ENCODE data around the gene ALDH1L2.
A peak's percentile ranks its signal among the peaks of the same experiment; 100 is the strongest.
"Not testable (repeated sequence)": the region's sequence is repeated elsewhere in the genome, so short reads cannot be mapped to it uniquely, and the experiment has no call there.

Gene ALDH1L2

DNA sequence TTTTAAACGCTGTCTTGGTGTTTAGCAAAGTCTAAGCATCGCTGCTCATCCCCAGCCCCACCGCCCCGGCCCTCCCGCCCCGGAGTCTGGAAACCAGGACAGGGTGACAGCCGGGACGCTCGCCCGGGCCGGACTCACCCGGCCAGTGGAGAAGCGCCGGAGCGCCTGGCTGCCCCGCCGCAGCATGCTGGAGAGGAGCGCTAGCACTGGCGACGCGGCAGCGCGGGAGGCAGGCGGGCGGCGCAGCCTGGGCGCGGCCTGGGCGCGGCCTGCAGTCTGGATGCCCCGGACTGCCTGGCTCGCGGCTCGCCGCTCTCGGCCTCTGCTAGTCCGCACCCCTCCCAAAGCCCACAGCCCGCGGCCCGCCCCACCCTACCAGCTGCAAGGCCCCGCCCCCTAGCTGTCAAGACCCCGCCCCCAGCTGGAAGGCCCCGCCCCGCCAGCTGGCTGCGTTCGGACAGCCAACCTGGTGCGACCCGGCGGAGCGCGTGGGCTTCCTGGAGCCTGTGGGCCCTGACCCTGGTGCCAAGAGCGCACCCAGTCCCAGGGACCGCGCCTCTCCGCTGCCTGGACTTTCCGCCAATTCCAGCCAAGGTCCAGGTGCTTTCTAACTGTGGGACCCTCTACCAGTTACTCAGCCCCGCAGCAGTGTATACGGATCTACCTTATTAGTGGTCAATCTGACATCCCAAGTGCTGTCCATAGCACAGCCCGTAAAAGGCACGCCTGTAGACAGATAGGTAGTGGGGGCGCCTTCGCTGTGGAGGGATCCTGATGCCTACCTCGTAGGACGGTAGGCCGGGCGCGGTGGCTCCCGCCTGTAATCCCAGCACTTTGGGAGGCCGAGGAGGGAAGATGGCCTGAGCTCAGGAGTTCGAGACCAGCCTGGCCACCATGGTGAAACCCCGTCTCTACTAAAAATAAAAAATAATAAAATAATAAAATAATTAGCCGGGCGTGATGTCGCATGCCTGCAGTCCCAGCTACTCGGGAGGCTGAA lies at the start of gene ALDH1L2:
TSS of gene ALDH1L2 (minus strand) at position 208 of the 1,000 bp plus-strand sequence. CDS start at position 186, 22 bp downstream.
- DNase-seq = no peak

DNA sequence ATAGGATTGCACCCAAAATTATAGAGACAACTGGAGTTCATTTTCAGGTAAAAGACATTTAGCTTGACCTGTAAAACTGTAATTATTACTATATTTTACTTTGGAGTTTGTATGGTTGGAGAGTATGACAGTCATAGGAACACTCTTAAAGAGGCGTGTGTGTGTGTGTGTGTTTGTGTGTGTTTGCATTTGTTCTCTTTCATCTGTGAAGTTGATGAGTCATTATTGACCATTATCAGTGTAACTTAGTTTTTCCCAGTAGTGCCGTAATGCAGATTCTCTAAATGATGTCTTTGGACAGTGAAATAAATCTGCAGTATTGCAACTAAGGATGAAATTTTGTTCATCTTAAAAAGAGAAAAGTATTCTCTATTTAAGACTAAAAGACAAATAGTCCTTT lies 36.3 kb upstream of the ALDH1L2 start:
- DNase-seq = no peak

DNA sequence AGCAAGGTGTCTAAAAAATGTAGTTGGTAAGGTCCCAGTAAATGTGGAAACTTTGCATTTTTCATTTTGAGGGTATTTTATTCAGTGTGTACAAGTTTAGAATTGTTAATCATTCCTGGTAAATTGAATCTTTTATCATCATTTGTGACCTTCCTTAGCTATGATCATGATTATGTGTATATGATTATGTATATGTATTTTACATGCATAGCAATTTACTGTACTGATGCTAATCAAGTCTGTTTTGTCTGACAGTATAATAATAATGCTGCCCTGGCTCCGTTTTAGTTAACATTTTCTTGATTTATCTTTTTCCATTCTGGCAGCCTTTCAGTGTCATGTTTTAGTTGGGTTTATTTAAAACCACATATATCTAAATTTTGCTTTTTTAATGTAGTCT lies 32.7 kb upstream of the ALDH1L2 start:
- no peak for DNase-seq

DNA sequence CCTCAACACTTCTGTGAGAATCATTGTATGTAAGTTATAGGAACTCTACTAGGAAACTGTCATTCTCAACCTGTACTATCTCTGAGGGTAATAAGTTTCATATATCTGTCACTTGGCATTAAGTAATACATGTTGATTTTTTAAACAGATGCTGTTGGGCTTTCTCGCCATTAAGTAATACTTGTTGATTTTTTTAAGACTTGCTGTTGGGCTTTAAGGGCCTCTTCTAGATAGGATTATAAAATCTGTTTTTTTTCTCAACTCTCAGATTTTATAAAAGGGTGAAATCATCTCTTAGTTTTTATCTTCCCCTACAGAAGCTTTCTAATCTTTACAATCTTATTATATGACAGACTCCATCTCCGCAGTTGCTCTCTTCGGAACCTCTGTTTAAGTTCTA lies 28.8 kb upstream of the ALDH1L2 start:
- DNase-seq = no peak

DNA sequence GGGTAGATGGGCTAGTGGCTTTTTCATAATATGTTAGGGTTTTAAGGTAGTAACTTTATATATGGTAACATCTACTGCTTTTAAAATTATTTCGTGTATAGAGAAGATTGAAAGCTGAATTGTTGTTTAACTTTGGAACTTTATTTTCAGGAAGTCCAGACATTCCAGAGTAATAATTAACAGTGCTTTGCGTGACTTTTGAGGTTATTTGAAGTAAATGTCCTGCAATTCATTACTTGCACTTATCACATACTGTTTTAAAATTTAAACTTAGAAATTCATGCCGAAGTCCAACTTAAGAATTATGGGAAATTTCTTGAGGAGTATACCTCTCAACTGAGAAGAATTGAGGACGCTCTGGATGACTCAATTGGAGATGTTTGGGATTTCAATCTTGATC lies 26.6 kb upstream of the ALDH1L2 start:
- no peak for DNase-seq

- no peak for DNase-seq
These were observed 25.4 kb upstream of the ALDH1L2 start for GRCh38 chr12:105109465-105110212.

- DNase-seq = peak; percentile 92
These were observed 23.5 kb upstream of the ALDH1L2 start, which contains the start of gene WASHC4 for GRCh38 chr12:105107494-105108371. Gene WASHC4 (plus strand): TSS chr12:105107731. CDS start chr12:105107801, 70 bp downstream.

DNA sequence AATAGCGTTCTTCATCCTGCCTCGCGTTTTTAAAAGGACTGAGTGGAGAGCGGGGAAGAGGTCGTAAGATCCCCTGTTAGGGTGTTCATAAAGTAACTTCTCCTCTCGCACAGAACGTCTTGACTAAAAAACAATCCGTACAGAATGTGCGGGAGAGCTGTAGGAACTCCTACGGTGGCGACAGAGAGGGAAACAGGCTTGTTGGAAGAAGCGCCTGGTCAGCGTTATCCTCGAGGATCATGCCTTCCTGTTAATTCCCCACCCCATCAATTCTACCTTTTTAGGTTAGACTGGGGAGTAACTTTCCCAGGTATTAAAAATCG lies 22.9 kb upstream of the ALDH1L2 start:
- DNase-seq = no peak

DNA sequence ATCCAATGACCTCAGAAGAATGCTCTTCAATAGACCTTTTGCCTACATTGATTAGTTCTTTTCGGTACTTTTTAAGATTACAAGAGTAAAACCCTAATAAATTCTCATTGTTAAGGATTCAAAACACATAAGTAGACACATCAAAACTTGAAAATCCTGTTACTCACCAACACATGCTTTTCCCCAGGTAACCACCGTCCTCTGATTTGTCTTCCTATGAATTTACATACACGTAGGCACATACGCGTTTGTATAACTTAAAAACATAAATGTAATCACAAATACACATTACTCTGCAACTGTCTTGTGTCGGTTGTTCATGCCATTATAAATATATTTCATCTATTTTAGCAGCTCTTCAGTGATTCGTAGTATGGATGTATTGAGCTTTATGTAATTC lies 22.4 kb upstream of the ALDH1L2 start:
- DNase-seq = no peak

- no peak for DNase-seq
These were observed 20.5 kb upstream of the ALDH1L2 start for GRCh38 chr12:105104762-105105161.

GRCh38 chr12:105102673-105103072 lies 18.4 kb upstream of the ALDH1L2 start:
- DNase-seq = no peak

- no peak for DNase-seq
These were observed 16.7 kb upstream of the ALDH1L2 start for GRCh38 chr12:105100998-105101397.

- no peak for DNase-seq
These were observed 16.1 kb upstream of the ALDH1L2 start for GRCh38 chr12:105100207-105100985.

DNA sequence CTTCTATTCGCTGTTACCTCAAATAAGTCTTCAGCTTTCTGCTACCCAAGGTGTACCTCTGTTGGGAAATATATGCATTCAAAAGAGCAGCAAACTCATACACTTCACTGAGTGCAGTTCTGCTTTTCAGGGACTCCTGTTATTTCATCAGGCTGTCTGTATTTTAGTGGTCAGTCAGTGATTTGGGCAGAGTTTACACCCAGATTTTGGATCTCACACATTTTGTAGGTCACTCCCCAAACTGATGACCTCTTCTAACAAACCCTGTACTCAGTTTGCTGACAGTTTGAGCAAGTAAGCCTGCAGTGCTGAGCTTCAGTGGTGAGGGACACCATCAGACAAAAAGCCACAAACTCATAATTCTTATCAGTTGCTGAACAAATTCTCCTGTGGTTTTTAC lies 15.1 kb upstream of the ALDH1L2 start:
- no peak for DNase-seq

GRCh38 chr12:105095338-105095737 lies 11.1 kb upstream of the ALDH1L2 start:
- not testable (repeated sequence) for DNase-seq

GRCh38 chr12:105092336-105092735 lies 8.1 kb upstream of the ALDH1L2 start:
- no peak for DNase-seq

GRCh38 chr12:105091476-105092206 lies 7.4 kb upstream of the ALDH1L2 start:
- DNase-seq = no peak

DNA sequence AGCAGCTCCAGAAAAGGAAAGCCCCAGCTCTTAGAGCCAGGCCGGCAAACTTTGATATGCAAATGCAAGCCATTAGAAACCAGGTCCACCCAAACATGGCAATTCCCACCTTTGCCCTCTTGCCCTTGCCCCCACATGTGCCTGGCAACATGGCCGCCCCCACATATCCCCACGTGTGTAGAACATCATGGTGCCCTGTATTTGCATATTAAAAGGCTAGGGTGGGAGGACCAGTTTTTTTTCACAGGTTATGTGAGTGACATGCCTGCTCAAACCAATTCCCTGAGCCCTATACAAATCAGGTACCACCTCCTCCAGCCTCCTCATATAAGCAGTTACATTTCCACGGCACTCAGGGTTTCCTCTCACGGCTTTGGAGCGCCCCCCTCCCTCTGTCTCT lies 6.1 kb upstream of the ALDH1L2 start:
- DNase-seq = no peak

GRCh38 chr12:105089817-105090216 lies 5.6 kb upstream of the ALDH1L2 start:
- no peak for DNase-seq

DNA sequence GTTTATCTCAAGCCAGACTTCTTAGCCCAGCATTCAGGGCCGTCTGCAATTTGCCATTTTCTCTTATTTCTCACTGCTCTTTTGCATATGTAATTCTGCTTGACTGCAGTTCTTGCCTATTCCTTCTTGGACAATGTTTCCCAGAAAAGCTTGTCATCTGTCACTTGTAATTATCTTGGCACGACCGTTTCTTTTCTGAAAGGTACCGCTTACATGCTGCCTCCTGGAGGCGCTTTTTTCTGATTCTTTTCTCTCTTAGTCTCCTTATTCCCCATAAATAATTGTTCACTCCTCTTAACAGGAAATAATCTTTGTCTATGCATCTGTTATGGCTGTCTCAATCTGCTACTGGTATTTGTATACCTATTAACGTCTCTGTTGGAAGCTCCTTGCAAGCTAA lies 1.2 kb upstream of the ALDH1L2 start:
- no peak for DNase-seq

GRCh38 chr12:105083551-105084105 lies 630 bp downstream of the ALDH1L2 start:
- DNase-seq = no peak
